Thymus (tissue), 11 donors: Measurements from ENCODE around the gene BLCAP. TPM values are rescaled to one million over a fixed set of nuclear protein-coding genes. Genes with fewer than 3 reads are reported as not detected.
A peak's percentile ranks its signal among the peaks of the same experiment; 100 is the strongest.

Experiments
- DNase-seq, 9 donors: peaks; one replicate each; pipeline ENCODE4 v3.0.0-alpha.2; 2013; ENCODE audit warnings: low spot score in 9 of 9, low read depth in 6 of 9, missing footprints in 1 of 9
- H3K27ac ChIP-seq, 2 donors: one replicate each; pipeline ENCODE4 v1.5.1; 2013; ENCODE audit warnings: control low read depth in 1 of 2, low read depth in 1 of 2, low read length in 1 of 2, mild to moderate bottlenecking in 1 of 2, moderate library complexity in 1 of 2
- H3K27me3 ChIP-seq, 2 donors: one replicate each; pipeline ENCODE4 v1.5.1; 2013; ENCODE audit warnings: low read length in 1 of 2; ENCODE audit not compliant: control insufficient read depth in 2 of 2, insufficient read depth in 1 of 2
- H3K36me3 ChIP-seq, 2 donors: one replicate each; pipeline ENCODE4 v1.5.1; 2013; ENCODE audit warnings: low read length in 1 of 2, mild to moderate bottlenecking in 1 of 2, moderate library complexity in 1 of 2; ENCODE audit not compliant: control insufficient read depth in 2 of 2, insufficient read depth in 2 of 2
- H3K4me1 ChIP-seq, 2 donors: one replicate each; pipeline ENCODE4 v1.5.1; 2013; ENCODE audit warnings: low read length in 2 of 2; ENCODE audit not compliant: control insufficient read depth in 2 of 2, insufficient read depth in 2 of 2
- H3K4me3 ChIP-seq, 2 donors: one replicate each; pipeline ENCODE4 v1.5.1; 2013; ENCODE audit warnings: low read length in 2 of 2, control low read depth in 1 of 2, mild to moderate bottlenecking in 1 of 2
- H3K9me3 ChIP-seq, 2 donors: one replicate each; pipeline ENCODE4 v1.5.1; 2013; ENCODE audit warnings: low read length in 1 of 2, mild to moderate bottlenecking in 1 of 2; ENCODE audit not compliant: control insufficient read depth in 2 of 2, insufficient read depth in 1 of 2
- WGBS: extraction: QIAGEN DNeasy Blood & Tissue Kit; methylation state at CpG from one replicate; pipeline ENCODE4 v1.1.7; 2013; 5-methylcytosine and 5-hydroxymethylcytosine counted together
- polyA plus RNA-seq: library from polyadenylated mRNA; stranded (reverse); fragments of 200-250 nt; gene quantifications from one replicate; pipeline ENCODE4 v1.2.3, GENCODE V29; 2013
- total RNA-seq: library from RNA; stranded (reverse); fragments of 120-200 nt; gene quantifications from one replicate; pipeline ENCODE4 v1.2.4, GENCODE V29; 2013
- donor health status: healthy.

The BLCAP gene
- total and polyA plus RNA-seq, 2 donors, result 28.4 to 95.9 TPM

DNA sequence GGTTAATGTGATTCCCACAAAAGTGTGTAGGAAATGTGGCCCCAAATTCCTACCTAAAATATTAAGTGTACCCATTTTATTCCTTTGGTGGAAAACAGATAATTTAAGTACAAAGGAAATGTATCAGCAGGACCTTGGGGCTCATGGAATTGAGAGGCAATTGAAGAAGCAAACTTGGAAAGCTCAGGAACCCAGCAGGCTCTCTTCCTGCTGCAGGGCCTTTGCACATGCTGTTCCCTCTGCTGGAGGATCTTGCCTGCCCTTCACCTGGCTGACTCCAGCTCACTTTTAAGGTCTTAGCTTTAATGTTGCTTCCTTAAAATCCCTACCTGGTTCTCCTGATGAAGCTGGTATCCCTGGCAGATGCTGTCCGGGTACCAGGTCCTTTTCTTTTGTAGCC, 9.8 kb upstream of the BLCAP start:
- Histone ChIP-seq H3K4me1 (no peaks in the 10 kb centered on the region), H3K27ac (no peak overlapping the region), H3K9me3 (no peaks in the 10 kb centered on the region), H3K27me3 (no peaks in the 10 kb centered on the region), H3K36me3 (no peaks in the 10 kb centered on the region), H3K4me3 (no peak overlapping the region)
- 99% methylated on average over 1 of the region's 1 CpG for WGBS
- DNase-seq, result no peak

DNA sequence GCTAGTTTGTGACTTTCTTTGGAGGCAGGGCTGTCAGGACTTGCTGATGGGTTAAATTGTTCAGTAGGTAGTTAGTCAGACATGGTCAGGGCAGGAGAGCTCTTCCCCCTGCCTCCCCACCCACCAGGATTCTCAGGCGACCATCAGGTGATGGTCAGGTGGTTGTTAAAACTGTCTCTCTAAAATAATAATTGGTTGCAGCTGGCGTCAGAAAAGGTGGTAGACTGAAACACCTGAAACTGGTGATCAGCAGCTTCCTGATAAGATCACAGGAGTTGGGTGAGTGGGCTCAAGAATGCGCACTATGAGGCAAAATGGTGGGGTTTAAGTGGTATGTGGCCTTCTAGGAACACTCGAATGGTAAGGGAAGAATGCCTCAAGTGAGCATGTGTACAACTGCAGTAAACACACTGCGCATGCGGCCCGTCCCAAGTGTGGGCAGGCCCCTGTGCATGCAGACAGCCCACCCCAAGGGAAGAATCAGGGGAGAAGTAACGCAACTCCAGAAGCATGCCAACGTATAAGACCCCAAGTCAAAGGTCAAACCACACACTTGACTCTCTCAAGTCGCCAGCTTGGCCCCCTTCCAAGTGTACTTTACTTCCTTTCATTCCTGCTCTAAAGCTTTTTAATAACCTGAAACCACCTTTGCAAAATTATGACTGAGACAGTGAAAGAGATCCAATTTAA, 7.9 kb upstream of the BLCAP start:
- Histone ChIP-seq H3K27me3 (no peaks in the 10 kb centered on the region), H3K36me3 (no peaks in the 10 kb centered on the region), H3K4me1 (no peaks in the 10 kb centered on the region), H3K4me3 (no peak overlapping the region), H3K9me3 (no peaks in the 10 kb centered on the region), H3K27ac (no peak overlapping the region)
- 80% methylated on average over 10 of the region's 10 CpGs for WGBS
- no peak for DNase-seq

DNA sequence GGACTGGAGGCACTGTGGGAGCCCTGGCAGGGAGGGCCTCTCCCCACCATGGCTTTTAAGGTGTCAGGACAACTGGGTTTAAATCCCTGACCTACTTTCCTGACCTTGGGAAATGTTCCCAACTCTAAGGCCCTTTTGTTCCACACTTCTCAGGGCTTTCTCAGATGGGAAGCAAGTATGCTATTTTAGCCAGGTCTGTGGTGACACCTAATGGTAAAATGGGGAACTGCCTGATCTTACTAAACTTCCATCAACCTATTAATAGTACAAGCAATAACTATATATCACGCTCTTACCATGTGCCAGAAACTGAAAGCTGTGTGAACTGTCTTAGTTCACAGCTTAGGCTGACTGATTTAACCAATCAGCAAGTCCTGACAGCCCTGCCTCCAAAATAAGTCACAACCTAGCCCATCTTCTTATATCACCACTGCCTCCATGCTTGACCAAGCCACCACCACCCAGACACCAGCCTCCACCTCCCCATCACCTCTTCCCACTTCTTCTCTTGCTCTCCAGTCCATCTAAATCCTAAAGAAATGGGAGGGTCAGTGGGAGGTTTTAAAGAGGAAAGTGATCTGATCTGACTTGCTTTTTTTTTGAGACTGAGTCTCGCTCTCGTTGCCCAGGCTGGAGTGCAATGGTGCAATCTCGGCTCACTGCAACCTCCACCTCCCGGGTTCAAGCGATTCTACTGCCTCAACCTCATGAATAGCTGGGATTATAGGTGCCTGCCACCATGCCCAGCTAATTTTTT, 6.9 kb upstream of the BLCAP start:
- Histone ChIP-seq H3K27me3 (no peaks in the 10 kb centered on the region), H3K36me3 (no peaks in the 10 kb centered on the region), H3K4me3 (no peak overlapping the region), H3K27ac (no peak overlapping the region), H3K4me1 (no peaks in the 10 kb centered on the region), H3K9me3 (no peaks in the 10 kb centered on the region)
- WGBS, result 83% methylated on average over 6 of the region's 6 CpGs
- peak in 8 of 9 donors; percentile 45 to 75 (median 68) for DNase-seq

DNA sequence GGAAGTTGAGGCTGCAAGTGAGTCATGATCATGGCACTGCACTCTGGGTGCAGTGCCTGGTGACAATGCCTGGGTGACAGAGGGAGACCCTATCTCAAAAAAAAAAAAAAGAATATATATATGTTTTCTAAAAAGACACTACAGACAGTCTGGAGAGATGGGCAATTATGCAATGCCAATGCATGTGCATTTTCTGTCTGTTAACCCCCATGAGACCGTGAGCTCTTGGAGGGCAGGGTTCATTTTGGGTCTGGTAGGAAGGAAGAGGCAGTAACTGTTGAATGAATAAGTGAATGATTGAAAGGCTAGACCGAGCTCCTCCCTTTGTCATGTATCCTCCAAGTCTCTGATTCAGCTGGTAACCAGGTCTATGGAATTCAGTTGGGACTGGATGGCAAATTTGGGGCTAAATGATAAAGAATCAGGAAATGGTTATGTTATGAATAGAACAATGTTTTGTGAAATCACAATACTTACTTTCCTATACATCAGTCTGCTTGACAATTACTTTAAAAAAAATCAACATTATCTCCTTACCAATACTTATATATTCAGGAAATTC, 5.6 kb upstream of the BLCAP start:
- Histone ChIP-seq H3K27me3 (no peaks in the 10 kb centered on the region), H3K4me3 (no peak overlapping the region), H3K36me3 (no peaks in the 10 kb centered on the region), H3K9me3 (no peaks in the 10 kb centered on the region), H3K27ac (no peak overlapping the region), H3K4me1 (peaks cover 6% of the 10 kb centered on the region in 2 donors)
- WGBS, result 95% methylated on average over 2 of the region's 2 CpGs
- DNase-seq, result no peak

DNA sequence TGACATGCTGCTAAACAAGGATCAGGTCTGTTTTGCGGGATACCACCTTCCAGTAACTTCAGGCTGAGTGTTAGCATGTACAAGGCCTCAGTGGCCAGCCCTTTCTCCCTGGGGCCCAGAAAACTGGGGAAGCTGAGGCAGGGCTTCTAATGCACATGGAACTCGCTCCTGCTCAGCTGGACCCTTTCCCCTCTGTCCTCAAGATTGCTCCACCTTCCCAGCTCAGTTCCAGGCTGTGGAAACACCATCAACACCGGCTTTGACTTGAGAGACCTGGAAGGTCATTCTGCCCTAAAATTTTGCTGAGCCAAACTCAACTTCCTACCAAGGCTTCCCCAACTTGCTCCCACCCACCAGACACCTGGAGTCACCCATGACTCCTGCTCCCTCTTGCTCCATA, 4.2 kb upstream of the BLCAP start:
- WGBS, result 92% methylated on average over 3 of the region's 3 CpGs
- no peak for DNase-seq

DNA sequence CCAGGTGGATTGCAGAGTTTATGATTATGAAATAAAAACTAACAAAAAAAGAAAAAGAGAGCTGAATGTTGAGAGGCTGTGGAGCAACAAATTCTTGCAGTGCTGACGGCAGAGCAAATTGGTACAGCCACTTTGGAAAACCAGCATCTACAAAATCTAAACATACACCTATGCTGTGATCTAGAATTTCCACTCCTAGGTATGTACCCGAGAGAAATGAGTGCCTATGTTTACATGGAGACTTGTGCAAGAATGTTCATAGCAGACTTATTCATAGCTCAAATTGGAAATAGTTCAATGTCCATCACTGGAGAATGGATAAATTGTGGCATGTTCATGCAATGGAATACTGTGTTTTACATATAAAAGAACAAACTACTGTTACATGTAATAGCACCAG, 3.0 kb upstream of the BLCAP start:
- Histone ChIP-seq H3K4me3 (no peak overlapping the region), H3K36me3 (no peaks in the 10 kb centered on the region), H3K27me3 (peaks cover 0 to 2% of the 10 kb centered on the region in 2 donors), H3K9me3 (no peaks in the 10 kb centered on the region), H3K27ac (no peak overlapping the region), H3K4me1 (peaks cover 9 to 18% of the 10 kb centered on the region in 2 donors)
- DNase-seq, result no peak
- 98% methylated on average over 2 of the region's 2 CpGs for WGBS

More for the DNA sequence above, 4.2 kb upstream of the BLCAP start:
- Histone ChIP-seq H3K4me3 (no peak overlapping the region), H3K36me3 (no peaks in the 10 kb centered on the region), H3K9me3 (no peaks in the 10 kb centered on the region), H3K27ac (no peak overlapping the region), H3K4me1 (peaks cover 6 to 9% of the 10 kb centered on the region in 2 donors), H3K27me3 (no peaks in the 10 kb centered on the region)

DNA sequence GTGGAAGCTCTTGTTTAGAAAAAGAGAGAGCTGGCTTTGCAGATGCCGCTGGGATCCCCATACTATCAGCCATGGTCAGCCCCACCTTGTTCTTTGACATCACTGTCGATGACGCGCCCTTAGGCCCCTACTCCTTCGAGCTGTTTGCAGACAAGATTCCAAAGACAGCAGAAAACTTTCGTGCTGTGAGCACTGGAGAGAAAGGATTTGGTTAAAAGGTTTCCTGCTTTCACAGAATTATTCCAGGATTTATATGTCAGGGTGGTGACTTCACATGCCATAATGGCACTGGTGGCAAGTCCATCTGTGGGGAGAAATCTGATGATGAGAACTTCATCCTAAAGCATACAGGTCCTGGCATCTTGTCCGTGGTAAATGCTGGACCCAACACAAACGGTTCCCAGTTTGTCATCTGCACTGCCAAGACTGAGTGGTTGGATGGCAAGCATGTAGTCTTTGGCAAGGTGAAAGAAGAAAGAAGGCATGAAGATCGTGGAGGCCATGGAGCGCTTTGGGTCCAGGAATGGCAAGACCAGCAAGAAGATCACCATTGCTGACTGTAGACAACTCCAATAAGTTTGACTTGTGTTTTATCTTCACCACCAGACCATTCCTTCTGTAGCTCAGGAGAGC, 2.4 kb upstream of the BLCAP start:
- no peak overlapping the region for H3K27ac ChIP-seq
- H3K4me3 ChIP-seq, result no peak overlapping the region
- WGBS, result 95% methylated on average over 10 of the region's 10 CpGs
- peaks cover 0 to 2% of the 10 kb centered on the region in 2 donors for H3K27me3 ChIP-seq
- H3K4me1 ChIP-seq, result peaks cover 9 to 23% of the 10 kb centered on the region in 2 donors
- H3K36me3 ChIP-seq, result no peaks in the 10 kb centered on the region
- H3K9me3 ChIP-seq, result no peaks in the 10 kb centered on the region
- no peak for DNase-seq

DNA sequence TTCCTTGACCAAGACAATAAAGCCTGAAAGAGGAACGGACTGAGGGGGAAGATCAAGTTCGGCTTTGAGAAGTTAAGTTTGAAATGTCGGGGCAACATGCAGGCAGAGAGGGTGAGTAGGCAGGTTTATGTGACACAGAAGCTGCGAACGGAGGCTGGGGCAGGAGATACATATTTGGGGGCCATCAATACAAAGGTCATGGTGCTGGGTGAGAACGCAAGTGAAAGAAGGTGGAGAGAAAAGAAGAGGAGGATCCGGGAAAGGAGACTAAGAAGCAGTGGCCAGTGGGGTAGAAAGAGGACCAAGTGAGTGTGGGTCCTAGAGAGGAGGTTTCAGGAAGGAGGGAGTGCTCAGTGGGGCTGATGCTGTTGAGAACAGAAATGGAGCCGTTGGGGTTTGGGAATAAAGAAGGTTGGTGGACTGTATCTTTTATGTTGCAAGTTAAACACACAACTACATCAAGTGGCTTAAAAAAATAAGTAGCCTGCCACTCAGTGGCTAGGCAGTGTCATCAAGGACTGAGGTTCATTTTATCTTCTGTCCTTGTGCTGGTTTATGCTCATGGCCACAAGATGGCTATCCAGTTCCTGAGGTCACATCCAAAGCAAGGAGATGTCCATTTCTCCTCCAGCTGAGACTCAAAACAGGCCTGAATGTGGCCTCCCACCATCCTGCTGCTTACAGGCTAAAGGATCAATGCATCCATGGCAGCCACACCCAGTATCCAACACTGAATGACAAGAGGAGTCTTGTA, 1.7 kb upstream of the BLCAP start:
- Histone ChIP-seq H3K36me3 (no peaks in the 10 kb centered on the region), H3K4me3 (no peak overlapping the region), H3K27ac (no peak overlapping the region), H3K4me1 (peaks cover 9 to 29% of the 10 kb centered on the region in 2 donors), H3K9me3 (no peaks in the 10 kb centered on the region), H3K27me3 (peaks cover 0 to 2% of the 10 kb centered on the region in 2 donors)
- no peak for DNase-seq
- 84% methylated on average over 8 of the region's 8 CpGs for WGBS
